Embryonic facial prominence (tissue), 1 donor: ENCODE measurements around the gene RUVBL1.

Experiments
- DNase-seq: peaks from one replicate; pipeline ENCODE4 v3.0.0-alpha.2; 2016; ENCODE audit errors: extremely low spot score

Gene RUVBL1

DNA sequence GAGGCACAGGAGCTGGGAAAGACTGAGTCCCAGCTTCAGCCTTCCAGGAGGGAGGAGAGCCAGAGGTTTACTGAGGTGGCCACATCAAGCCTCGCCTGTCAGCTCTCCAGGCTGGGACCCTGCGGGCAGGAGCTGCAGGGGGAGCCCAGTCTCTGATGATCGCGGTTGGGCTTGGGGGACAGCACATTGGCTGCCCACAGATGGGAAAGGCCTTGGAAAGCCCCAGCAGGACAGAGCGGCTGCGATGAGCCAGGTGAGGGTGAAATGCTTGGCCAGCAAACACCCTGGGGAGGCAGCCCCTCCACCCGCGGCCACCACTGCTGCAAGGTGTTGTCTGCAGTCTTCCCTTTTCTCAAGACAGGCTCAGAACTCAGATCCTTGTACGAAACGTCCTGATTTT, 40.2 kb downstream of the RUVBL1 start:
- DNase-seq: no peak

DNA sequence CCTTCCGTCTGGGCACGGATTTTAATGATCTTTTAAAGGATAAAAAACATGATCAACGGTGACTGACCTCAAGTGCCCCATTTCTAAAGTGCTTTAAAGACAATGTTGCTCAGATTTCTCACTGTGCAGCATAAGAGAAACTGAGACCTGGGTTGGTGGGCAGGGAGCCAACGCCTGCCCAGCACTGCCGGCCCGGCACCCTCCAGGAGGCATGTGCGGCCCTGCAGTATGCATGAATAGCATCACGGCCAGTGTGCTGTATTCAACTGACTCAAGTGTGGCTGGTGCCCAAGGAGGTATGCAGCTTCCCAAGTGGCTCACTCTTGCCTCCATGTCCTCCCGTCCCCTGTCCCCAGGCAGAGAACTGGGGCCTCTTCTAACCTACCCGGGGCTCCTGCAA, 41.1 kb downstream of the RUVBL1 start:
- DNase-seq: no peak

DNA sequence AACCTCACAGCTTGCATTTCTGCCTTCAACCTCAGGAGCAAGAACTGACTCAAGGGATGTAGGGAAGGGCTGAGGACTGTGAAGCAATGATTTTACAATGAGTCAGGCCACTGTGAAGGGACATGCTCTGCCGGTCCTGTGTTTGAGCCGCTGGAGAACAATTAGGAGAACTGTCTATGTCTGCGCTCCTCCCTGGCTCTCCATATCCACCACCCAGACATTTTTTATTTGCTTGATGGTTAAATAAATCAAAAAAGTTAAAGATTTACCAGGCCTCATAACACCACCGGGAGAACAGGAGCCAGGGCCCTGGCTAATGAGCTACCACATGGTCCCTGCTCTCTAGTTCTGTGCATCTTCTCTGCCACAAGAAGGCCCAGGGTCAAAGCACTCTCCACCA, 41.8 kb downstream of the RUVBL1 start:
- DNase-seq: no peak

DNA sequence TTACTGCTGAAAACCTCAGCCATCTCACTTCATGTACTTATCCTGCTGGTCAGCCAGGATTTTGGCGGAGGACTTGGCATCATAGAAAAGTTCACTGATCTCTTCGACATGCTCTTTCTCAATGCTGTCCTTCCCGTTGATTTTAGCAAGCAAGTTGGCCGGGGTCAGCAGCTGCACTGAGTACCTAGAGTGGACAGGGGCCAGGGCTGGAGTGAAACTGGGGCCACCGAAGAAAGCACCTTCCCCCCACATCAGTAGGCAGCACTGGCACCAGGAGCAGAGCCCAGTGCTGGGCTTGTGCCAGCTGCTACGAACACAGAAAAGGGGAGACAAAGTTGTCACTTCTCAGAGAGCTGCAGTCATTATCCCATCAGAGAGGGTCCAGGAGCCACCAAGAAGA, 42.4 kb downstream of the RUVBL1 start:
- DNase-seq: no peak

DNA sequence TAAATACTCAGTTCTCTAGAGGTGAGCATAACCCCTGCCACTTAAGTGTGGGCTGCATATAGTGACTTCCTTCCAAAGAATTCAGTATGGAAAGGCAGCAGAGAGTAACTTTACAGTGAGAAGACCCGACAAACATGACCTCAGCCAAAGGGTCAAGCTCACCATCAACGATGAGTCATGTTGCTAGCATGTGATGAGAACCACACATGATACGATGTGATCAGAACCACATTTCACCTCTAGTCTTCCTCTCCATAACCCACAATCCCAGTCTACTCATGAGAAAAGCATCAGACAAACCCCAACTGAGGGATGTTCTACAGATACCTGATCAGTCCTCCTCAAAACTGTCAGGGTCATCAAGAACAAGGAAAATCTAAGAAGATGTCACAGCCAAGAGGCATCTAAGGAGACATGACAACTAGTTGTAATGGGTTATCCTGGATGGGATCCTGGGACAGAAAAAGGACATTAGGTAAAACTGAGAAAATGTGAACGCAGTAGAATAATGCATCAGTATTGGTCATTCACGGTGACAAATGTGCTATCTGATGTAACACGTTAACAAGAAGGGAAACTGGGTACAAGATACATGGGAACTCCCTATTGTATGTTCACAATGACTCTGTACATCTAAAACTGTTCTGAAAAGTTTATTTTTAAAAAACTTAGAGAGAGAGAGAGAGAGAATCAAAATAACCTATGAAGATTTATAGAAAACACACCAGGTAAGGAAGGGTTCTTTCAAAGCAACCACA, 43.1 kb downstream of the RUVBL1 start:
- no peak for DNase-seq

DNA sequence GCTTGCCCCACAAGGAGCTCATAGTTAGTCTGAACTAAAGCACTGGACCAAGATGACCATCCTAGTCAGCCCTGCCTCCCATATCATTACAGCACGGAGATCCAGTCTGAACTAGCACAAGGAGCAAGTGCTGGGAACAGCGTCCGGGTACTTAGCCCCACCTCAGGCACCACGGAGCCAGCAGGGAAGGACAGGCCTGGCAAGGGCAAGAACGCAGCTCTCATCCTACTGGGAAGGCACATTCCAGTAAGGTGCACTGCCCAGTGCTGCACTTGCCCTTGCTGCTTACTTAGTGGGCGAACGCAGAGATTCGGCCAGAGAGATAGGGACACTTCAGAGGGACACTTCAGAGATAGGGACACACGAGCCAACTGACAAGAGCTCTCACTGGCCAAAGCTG, 43.8 kb downstream of the RUVBL1 start:
- DNase-seq: no peak

DNA sequence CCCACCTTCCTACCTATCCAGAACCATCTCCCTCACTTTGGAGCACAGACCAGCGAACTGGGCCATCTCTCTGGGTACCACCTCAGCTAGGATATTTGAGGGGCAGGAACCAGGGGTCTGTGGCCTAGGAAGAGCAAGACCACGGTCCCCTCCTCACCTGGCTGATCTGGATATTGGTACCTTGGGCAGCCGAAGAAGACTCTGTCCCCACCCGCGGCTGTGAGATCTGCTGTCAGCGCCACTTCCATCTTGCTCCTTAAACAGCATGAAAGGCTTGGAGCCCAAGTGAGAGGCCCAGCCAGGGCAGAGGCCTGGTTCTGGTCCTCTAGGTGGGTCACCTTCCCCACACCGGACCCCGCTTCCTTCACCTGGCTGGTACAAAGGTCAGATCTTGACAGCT, 44.7 kb downstream of the RUVBL1 start:
- DNase-seq: no peak

DNA sequence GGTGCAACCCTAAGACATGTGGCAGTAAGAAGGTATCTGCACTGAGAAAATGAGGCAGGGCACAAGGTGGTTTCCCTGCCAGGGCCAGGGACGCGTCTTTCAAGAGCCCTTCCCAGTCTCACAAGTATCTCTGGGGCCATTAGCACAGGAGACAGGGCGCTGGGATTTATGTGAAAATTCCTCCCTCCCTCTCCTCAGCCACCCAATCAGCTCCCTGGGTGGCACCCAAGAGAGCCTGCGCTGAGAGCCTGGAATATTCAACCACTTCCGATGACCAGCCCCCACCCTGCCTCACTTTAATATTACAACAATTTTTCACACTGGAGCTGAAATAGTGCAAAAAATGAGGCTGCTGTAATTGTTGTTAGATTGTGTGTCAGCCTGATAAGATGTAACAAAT, 45.3 kb downstream of the RUVBL1 start:
- DNase-seq: no peak

DNA sequence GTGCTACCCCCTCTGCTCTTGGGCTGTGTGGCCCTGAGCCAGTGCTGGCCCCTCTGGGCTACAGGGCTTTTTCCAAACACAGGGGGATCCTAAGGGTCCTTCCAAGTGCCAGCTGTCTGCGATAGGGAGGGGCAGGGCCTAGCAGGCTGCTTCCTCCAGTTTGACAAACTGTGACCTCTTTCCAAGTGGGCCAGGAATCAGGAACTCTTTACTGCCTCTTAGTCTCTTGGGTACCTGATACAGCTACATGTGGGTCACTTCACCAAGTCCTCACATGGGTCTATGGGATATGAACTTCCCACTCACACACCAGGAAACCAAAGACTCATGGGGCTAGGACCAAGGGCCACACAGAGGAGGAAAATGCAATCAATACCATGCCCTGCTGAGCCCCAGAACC, 45.9 kb downstream of the RUVBL1 start:
- DNase-seq: no peak

DNA sequence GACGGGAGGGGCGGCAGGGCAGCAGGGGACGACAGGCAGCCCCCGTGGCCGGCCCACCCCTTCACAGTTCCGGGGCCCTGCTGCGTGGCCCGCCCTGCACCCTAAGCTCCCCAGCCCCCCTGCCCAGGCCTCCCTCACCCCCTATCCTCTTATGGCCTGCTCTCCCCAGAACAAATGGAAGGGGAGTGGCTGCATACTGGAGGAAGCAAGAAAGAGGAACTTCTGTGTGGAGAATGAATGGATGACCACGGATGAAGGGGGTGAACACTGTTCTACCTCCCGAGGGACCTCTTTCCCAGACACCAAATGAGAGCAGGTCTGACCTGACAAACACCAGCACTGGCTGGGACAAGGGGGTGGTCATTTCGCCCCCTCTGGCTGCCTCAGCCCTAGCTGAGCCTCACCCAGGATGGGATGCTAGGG, 46.4 kb downstream of the RUVBL1 start:
- DNase-seq: no peak

DNA sequence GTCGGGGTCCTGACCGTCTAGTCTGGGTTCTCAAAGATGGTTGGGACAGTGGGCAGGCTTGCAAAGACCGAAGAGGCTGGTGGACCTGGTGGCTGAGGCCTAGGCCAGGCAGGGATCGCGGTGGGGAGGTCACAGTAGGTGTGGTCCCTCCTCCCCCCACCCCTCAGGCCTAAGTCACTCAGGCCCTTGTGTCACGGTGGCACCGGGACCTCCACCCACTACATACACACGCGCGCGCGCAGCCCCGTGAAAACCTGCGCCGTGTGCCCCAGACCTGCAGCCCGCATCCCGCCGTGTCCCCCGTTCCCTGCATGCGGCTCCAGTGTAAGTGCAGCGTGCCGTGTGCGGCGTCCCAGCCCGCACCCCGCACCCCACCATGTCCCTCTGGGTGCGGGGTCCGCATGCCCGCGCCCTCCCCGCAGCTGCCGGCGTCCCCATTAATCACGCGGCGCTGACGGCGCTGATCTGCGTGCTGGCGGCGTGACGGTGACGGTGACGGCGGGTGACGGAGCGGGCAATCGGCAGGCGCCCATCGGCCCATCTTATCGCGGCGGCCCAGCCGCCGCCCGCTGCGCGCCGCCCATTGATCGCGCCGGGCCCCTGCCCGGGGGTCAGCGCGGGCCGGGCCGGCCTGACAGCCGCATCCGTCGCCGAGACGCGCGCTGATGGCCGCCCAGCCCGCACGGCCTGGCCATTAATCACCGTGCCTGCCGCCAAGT, 47.0 kb downstream of the RUVBL1 start:
- DNase-seq: no peak

DNA sequence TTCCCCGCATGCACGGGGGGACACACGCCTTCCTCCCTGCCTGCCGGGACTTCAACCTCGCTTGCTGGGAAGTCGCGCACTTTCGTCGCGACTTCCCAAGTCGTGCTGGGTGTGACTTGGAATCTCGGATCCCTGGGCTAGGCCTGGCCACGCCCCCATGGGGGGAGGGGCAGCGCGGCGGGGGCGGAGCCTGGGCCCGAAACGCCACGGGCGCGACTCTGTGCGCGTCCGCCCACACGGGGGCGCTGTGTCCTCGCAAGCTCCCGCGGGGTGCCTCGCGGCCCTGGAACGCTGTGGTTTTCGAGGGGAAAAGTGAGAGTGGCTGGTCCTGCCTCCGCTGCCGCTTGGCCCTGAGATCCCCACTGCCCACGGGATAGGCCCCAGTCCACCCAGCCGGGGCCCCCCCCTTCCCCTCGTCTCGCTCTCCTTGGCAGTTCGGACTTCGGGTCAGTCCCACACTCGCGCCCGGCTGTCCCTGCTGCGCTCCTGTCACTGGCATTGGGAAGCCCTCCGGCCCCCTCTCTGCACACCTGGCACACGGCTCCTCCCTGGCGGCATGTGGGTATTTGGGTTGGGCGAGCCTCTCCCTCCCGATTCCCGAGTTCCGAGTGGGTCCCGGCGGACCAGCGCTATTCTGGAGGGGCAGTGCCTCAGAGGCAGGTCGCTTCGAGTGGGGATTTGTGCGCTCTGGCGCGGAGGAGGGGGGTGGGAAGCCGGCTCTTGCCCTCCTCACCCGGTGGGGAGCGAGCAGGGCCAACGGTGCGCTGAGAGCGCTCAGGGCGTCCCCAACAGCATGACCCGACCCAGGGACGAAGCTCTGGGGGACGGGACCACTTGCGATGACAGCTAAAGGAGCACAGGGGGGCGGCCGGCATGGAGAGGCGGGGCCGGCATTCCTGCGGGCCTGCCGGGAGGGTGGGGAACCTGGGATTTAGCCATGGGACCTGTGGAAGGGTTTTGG, 47.8 kb downstream of the RUVBL1 start:
- DNase-seq: peak; percentile 43

DNA sequence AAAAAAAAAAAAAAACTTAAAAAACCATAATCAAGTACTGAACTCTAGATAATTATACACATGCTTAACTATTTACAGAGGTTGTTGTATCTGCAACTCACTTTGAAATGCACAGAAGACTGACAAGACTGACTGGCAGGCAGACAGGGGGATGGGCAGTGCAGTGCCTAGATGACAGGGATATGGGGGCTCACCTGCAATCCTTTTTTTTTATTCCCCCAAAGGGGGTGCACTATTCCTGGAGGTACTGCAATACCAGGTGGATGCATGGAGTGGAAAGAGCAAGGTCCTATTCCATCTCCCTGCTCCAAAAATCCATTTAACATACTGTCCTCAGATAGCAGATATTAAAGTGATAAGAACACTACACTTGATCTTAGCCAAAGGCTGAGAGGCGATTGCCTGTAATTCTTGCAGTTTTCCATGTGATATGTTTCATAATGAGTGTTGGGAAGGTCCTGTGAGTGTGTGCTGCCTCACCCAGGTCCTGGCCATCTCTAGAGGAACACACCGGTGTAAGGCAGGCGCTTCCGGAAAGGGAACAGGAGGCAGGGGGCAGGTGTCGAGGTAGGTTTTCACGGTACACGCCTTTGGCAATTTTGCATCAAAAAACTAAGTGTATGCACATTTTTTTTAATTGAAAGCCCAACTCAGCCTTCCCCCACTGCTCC, 48.6 kb downstream of the RUVBL1 start:
- DNase-seq: no peak

DNA sequence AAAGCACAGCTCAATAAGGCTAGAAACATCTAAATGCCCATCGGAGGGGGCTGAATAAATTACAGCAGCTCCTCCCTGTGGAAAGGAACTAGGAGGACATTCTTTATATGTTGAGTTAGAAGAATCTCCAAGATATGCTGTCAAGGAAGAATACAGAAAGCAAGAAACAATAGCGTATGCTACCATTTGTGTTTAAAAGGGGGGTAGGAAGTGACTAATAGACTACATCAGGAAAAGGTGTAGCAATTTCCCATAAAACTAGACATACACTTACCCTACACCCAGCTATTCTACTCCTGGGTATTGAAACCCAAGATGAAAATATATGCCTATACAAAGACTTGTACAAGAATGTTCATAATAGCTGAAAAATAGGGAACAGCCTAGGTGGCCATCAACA, 49.8 kb downstream of the RUVBL1 start:
- DNase-seq: no peak

DNA sequence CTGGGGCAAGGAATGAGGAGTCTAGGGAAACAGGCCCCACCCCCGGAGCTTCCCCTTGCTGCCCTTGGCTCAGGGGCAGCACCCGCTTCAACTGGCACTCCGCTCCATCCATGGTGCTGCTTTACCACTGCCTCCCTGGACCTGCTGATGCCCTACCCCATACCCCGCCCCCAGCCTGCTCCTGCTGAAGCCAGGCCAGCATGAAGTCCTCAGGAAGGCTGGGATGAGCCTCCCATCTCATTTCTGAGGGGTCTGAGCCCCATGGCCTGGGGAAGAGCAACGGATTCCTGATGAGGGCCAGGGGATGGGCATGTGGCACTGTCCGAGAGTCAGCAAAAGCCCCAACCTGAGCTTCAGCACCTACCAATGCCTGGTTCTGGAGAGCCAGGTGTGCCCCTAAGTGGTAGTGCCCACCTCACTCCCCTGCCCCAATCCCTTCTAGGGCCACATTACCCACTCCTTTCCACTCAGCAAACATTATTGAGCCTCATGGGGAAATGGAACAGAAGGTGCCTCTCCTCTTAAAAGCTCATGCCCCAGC, 50.4 kb downstream of the RUVBL1 start:
- DNase-seq: no peak

DNA sequence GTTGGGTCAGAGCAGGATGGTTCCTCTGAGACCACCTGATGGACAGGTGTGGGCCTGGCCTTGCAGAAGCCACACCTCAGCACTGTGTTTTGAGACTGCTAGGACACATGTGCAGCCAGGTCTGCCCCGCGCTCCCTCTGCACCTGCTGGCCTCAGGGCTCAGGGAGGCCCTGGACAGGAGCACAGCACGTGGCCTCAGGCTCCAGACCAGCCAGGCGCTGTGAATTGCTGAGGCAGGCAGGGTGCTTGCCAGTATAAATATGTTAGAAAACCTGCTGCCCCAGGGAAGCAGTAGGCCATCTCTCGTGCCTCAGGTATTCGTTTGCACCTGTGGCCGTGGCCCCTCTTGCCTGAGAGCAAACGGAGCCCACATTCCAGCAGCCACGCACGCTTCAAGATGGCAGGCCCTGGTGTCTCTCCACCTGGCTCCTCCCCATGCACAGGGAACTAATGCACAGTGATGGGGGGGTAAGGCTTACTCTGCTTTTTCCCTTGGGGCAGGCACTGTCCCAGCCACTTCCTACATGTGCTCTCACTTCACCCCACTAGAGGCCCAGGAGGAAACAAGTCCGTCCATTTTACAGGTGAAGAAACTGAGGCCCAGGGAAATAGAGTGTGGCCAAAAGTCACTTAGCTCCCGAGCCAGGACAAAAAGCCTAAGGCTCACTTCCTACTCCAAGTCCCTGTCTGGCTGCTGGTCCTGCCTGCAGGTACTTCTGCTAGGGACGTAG, 51.0 kb downstream of the RUVBL1 start:
- DNase-seq: no peak

DNA sequence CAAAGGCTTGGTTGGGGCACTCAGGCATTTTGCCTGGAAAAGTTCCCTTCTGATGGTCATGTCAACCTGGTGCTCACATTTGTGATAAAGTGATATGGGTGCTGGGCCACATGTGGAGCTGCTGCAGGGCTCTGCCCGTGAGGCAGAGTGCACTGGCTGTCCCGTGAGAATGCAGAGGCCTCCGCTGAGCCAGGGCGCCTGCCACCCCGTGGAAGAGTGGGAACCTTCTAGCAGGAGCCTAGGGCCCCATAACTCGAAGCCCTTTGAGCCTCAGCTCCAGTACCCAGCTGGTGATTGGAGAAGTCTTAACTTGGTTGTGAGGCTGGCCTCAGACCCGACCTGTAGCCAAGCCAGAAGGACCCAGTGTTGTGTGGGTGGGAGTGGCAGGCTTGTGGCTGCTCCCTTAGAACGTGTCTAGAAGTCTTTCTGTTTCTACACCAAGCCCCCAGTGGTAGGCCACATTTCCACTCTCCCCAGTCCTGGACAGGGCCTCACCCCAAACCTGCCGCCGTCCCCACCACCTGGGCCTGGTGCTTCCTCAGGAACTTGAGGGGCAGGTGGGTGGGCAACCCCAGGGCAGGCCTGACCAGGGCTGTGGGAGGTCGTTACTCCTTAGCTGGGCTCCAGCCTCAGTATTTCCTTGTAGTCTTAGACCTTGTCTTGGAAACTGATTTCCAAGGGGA, 51.7 kb downstream of the RUVBL1 start:
- DNase-seq: no peak

DNA sequence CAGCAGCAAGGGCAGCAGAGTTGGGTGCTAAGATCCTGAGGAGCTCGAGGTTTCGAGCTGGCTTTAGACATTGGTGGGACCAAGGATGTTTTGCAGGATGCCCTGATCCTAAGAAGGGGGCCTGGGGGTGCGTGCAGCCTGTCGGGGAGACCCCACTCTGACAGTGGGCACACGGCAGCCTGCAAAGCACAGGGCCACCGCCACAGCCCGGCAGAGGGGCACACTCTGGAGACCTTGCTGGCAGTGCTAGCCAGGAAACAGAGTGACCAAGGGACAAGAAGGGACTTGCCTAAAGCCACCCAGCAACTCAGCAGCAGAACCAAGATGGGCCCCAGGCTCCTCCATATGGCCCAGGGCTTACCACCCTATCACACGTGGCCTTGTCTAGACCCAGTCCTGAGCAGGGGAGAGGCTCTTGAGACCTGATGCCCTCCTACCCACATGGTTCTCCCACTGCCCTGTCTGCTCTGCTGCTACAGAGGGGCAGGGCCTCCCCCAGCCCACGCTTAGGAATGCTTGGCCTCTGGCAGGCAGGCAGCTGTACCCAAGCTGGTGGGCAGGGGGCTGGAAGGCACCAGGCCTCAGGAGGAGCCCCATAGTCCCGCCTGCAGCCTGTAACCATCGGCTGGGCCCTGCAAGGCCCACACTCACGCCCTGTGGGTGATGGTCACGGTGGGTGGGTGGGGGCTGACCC, 52.6 kb downstream of the RUVBL1 start:
- DNase-seq: no peak

DNA sequence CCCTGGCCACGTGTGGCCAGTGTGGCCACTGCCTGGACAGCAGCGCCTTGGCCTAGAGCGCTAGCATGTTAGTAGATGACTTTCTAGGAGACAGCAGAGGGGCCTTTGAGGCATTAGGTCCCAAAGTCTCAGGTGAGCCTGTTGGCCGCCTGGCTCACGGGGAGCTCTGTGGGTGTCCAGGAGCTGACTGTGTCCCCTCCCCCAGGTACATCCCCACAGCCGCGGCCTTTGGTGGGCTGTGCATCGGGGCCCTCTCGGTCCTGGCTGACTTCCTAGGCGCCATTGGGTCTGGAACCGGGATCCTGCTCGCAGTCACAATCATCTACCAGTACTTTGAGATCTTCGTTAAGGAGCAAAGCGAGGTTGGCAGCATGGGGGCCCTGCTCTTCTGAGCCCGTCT, 54.3 kb downstream of the RUVBL1 start:
- no peak for DNase-seq
